ENCODE results near the gene LAMP5.

GRCh38 chr20:9506964-9507369, 7.4 kb upstream of the LAMP5 start:
- TF ChIP-seq CTCF (IDR thresholded peaks at IDR 0.05; ENCODE audit: low read length) (no peak), EZH2 (IDR thresholded peaks at IDR 0.05; ENCODE audit: borderline replicate concordance, low read length) (no peak)

All from OCI-LY1 (cell line).